Measurements from ENCODE around the gene EWSR1.

DNA sequence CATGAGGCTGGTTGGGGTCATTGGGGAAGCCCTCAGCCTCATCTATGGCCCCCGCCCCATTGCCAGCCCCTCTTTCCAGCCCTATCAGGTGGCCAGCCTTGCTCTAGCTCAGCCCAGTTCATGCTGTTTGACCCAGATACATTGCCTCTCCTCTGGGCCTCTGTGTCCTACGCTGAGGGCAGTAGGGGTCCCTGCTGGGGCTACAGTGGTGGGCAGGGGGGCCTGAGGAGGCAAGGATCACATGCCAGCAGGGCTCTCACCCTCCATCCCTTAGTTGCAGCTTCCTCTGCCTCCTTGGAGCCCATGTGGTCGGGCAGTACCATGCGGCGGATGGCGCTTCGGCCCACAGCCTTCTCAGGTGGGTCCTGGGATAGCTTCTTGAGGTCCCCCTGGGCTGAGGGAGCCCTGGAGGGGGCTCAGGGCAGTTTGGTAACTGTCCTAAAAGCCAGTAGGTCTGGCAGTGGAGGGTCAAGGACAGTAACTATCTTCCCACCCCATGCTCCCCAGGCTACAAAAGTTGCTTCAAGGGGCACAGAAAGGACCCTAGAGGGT lies 43.1 kb upstream of the EWSR1 start:
- TF ChIP-seq, protein P1, sequence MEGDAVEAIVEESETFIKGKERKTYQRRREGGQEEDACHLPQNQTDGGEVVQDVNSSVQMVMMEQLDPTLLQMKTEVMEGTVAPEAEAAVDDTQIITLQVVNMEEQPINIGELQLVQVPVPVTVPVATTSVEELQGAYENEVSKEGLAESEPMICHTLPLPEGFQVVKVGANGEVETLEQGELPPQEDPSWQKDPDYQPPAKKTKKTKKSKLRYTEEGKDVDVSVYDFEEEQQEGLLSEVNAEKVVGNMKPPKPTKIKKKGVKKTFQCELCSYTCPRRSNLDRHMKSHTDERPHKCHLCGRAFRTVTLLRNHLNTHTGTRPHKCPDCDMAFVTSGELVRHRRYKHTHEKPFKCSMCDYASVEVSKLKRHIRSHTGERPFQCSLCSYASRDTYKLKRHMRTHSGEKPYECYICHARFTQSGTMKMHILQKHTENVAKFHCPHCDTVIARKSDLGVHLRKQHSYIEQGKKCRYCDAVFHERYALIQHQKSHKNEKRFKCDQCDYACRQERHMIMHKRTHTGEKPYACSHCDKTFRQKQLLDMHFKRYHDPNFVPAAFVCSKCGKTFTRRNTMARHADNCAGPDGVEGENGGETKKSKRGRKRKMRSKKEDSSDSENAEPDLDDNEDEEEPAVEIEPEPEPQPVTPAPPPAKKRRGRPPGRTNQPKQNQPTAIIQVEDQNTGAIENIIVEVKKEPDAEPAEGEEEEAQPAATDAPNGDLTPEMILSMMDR (conservative IDR thresholded peaks at IDR 0.05; ENCODE audit: low read length): no peak
- TF ChIP-seq EZH2phosphoT487 (IDR thresholded peaks at IDR 0.05; ENCODE audit: borderline replicate concordance): no peak

Measured in Loucy (cell line).